Adrenal gland (tissue), 5 donors: ENCODE measurements around the gene RBPMS2.

Source experiments
- POLR2A ChIP-seq, 2 donors: fragments of 450-650 bp; IDR thresholded peaks; one replicate each; pipeline ENCODE4 v1.6.1; 2017; ENCODE audit warnings: antibody characterized with exemption in 2 of 2, mild to moderate bottlenecking in 2 of 2, moderate library complexity in 1 of 2
- TF ChIP-seq, protein P1 (sequence below), 6 experiments: fragments of 450-650 bp in 4 of 6; fragments of 200-600 bp in 2 of 6; sonication (generic) in 1 of 6; IDR thresholded peaks; 1 replicate in 5 of 6; 2 replicates in 1 of 6; pipeline versions ENCODE4 v1.5.1 to v1.8.0; 2016 to 2021; ENCODE audit warnings: antibody characterized with exemption in 6 of 6, mild to moderate bottlenecking in 2 of 6, moderate library complexity in 1 of 6
- donor health status: DM: no; HTN: no; CAD: no.

DNA sequence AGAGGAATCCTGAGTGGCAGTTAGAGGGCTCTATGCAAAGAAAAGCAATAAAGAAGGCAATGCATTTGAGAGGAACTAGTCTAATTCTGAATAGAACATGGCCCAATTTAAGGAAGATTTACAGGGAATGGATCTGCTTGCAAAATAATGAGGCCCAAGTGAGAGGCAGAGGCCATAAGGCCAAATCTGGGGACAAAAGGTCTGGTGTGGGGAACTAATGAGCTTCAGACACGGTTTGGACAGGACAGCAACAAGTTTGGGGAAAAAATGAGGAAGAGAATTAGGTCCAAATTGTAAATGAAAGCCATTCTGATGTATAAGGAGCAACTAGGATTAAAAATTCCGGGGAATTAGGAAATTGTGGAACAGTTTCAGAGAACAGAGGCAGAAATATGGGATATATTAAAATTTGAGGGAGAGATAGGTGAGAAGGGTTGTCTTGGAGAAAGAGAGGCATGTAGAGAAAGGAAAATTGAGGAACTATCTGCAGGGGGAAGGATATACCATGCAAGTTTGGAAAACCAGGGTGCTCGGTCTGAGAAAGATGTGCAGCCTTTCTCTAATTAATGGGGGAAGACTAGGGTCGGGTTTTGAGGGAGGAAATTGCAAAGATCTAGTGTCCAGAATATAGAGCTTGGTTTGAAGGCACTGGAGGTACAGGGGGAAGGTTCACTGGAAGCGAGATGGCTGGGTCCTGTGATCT, 73.8 kb downstream of the RBPMS2 start:
- TF ChIP-seq, protein P1, sequence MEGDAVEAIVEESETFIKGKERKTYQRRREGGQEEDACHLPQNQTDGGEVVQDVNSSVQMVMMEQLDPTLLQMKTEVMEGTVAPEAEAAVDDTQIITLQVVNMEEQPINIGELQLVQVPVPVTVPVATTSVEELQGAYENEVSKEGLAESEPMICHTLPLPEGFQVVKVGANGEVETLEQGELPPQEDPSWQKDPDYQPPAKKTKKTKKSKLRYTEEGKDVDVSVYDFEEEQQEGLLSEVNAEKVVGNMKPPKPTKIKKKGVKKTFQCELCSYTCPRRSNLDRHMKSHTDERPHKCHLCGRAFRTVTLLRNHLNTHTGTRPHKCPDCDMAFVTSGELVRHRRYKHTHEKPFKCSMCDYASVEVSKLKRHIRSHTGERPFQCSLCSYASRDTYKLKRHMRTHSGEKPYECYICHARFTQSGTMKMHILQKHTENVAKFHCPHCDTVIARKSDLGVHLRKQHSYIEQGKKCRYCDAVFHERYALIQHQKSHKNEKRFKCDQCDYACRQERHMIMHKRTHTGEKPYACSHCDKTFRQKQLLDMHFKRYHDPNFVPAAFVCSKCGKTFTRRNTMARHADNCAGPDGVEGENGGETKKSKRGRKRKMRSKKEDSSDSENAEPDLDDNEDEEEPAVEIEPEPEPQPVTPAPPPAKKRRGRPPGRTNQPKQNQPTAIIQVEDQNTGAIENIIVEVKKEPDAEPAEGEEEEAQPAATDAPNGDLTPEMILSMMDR (IDR thresholded peaks at IDR 0.05): no peak
- no peak for TF ChIP-seq POLR2A (IDR thresholded peaks at IDR 0.05)
